Fibroblast of lung (primary cell): ENCODE data around the gene MICU1. TPM values are rescaled to one million over a fixed set of nuclear protein-coding genes. Genes with fewer than 3 reads are reported as not detected.

Experiments used
- DNase-seq, 2 donors: peaks; one replicate each; pipeline versions ENCODE4 v3.0.0 to v3.0.0-alpha.2; 2010; ENCODE audit warnings: low read depth in 2 of 2
- H2AFZ ChIP-seq: 2 replicates; pipeline ENCODE4 v1.5.1; 2012; ENCODE audit warnings: low read length, control low read depth, inconsistent platforms
- H3K27ac ChIP-seq: 2 replicates; pipeline ENCODE4 v1.5.1; 2011; ENCODE audit warnings: low read length, control low read depth; ENCODE audit not compliant: insufficient read depth
- H3K27me3 ChIP-seq: 2 replicates; pipeline ENCODE4 v1.5.1; 2011; ENCODE audit warnings: mild to moderate bottlenecking, low read length; ENCODE audit not compliant: control insufficient read depth, insufficient read depth
- H3K36me3 ChIP-seq: 2 replicates; pipeline ENCODE4 v1.5.1; 2011; ENCODE audit warnings: low read length; ENCODE audit not compliant: control insufficient read depth, insufficient read depth
- H3K4me1 ChIP-seq: 2 replicates; pipeline ENCODE4 v1.5.1; 2011; ENCODE audit warnings: low read length; ENCODE audit not compliant: control insufficient read depth, insufficient read depth; ENCODE audit errors: extremely low read depth
- H3K4me2 ChIP-seq: 2 replicates; pipeline ENCODE4 v1.5.1; 2011; ENCODE audit warnings: low read length, control low read depth; ENCODE audit not compliant: insufficient read depth; ENCODE audit errors: extremely low read depth
- H3K4me3 ChIP-seq, 4 experiments: fragments of 200-600 bp in 1 of 4; sonication (generic) in 1 of 4; replicated peaks in 1 of 4; 2 replicates each; pipeline ENCODE4 v1.5.1; 2011 to 2016; ENCODE audit warnings: low read length in 4 of 4, low read depth in 3 of 4, mild to moderate bottlenecking in 3 of 4, control low read depth in 2 of 4, inconsistent platforms in 1 of 4, mixed read lengths in 1 of 4; ENCODE audit not compliant: insufficient read depth in 1 of 4; ENCODE audit errors: control extremely low read depth in 1 of 4
- H3K79me2 ChIP-seq: 2 replicates; pipeline ENCODE4 v1.5.1; 2012; ENCODE audit warnings: mild to moderate bottlenecking, low read length, inconsistent platforms; ENCODE audit not compliant: control insufficient read depth, insufficient read depth
- H3K9ac ChIP-seq: 2 replicates; pipeline ENCODE4 v1.5.1; 2011; ENCODE audit warnings: mild to moderate bottlenecking, low read length, control low read depth; ENCODE audit not compliant: insufficient read depth
- H3K9me3 ChIP-seq: 2 replicates; pipeline ENCODE4 v1.5.1; 2012; ENCODE audit warnings: low read depth, low read length; ENCODE audit not compliant: control insufficient read depth, insufficient read depth
- H4K20me1 ChIP-seq: 2 replicates; pipeline ENCODE4 v1.5.1; 2011; ENCODE audit warnings: low read length; ENCODE audit not compliant: control insufficient read depth, insufficient read depth; ENCODE audit errors: extremely low read depth
- EZH2 ChIP-seq: IDR thresholded peaks from 2 replicates; pipeline ENCODE4 v1.5.1; 2012; ENCODE audit warnings: low read length, control low read depth, mild to moderate bottlenecking; ENCODE audit errors: missing control alignments
- polyA plus RNA-seq, 2 donors: library from polyadenylated mRNA; depleted of rRNA in 1 of 2; stranded (reverse) in 1 of 2; unstranded in 1 of 2; fragments of >200 nt; gene quantifications; 2 replicates each; pipeline ENCODE4 v1.2.1, GENCODE V29; 2011 to 2012; ENCODE audit warnings: missing spikeins in 1 of 2
- total RNA-seq: library from RNA; depleted of rRNA; stranded (reverse); fragments of >200 nt; gene quantifications from 2 replicates; pipeline ENCODE4 v1.2.1, GENCODE V29; 2014
- TF ChIP-seq, protein P1 (sequence below), 2 donors: IDR thresholded peaks in 1 of 2; conservative IDR thresholded peaks in 1 of 2; 1 replicate in 1 of 2; 2 replicates in 1 of 2; pipeline ENCODE4 v1.5.1; 2011 to 2012; ENCODE audit warnings: low read length in 2 of 2, control low read depth in 1 of 2, inconsistent platforms in 1 of 2, low read depth in 1 of 2, mild to moderate bottlenecking in 1 of 2

The MICU1 gene
- total and polyA plus RNA-seq, 2 donors (not counting 1 experiment from before 2014, with no cell fraction given), result 83.2 to 83.3 TPM

DNA sequence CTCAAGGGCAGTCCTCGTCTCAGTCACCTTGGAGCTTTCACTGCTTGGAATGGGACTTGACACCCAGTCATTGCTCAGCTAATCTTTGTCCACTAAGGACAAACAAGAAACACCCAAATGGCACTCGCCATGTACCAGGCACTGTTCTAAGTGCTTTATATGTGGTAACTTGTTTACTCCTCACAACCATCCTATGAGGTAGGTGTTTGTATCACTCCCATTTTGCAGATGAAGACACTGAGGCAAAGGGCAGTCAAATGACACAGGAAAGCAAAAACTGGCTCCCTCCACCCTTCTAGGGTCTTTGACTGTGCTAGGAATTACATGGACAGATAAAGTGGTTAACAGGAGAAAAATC lies 295.8 kb downstream of the MICU1 start:
- no peak for DNase-seq
- no peaks in the 10 kb centered on the region for H3K9me3 ChIP-seq

DNA sequence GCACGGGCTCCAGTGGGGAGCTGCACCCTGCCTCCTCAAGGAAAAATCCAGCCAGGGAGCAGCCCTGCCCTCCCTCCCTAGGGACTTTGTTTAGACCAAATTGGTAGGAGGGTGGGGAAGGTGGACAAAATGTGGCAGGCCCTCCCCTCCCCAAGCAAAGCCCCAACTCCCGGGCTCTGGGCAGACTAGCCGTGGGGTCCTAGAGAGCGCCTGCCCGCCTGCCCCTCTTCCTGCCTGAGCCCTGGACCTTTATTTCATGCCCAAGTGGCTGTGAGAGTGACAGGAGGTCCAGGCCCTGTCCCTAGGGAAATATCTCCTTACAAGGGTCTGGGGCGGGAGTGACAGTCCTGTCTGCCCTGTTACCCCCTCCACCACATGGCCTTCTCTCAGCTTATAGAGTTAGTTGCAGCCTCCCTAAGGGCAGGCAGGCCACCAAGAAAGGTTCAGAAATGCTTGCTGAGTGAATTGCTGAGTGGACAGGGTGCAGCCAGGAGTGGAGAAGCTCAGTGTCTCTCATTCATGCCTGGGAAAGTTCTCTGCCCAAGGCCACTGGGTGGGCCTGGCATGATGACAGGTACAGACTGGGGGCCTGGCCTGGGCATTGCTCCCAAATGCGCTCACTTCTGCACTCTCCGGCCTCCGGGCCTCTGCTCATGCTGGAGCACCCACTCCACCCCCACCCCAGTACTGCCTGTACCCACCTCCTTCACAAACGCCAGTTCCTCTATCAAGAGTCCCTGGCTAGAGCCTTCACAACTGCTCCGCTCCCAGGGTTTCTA lies 296.4 kb downstream of the MICU1 start:
- H3K4me3 ChIP-seq, result no peak overlapping the region
- no peak for DNase-seq
- H3K9ac ChIP-seq, result no peak overlapping the region
- H3K9me3 ChIP-seq, result no peaks in the 10 kb centered on the region
- H3K36me3 ChIP-seq, result peaks cover 7% of the 10 kb centered on the region
- peaks cover 27% of the 10 kb centered on the region for H3K4me1 ChIP-seq
- no peaks in the 10 kb centered on the region for H3K79me2 ChIP-seq
- H4K20me1 ChIP-seq, result no peaks in the 10 kb centered on the region
- TF ChIP-seq, protein P1, sequence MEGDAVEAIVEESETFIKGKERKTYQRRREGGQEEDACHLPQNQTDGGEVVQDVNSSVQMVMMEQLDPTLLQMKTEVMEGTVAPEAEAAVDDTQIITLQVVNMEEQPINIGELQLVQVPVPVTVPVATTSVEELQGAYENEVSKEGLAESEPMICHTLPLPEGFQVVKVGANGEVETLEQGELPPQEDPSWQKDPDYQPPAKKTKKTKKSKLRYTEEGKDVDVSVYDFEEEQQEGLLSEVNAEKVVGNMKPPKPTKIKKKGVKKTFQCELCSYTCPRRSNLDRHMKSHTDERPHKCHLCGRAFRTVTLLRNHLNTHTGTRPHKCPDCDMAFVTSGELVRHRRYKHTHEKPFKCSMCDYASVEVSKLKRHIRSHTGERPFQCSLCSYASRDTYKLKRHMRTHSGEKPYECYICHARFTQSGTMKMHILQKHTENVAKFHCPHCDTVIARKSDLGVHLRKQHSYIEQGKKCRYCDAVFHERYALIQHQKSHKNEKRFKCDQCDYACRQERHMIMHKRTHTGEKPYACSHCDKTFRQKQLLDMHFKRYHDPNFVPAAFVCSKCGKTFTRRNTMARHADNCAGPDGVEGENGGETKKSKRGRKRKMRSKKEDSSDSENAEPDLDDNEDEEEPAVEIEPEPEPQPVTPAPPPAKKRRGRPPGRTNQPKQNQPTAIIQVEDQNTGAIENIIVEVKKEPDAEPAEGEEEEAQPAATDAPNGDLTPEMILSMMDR (conservative IDR thresholded peaks at IDR 0.05 in 1 of 2, IDR thresholded peaks at IDR 0.05 in 1 of 2; ENCODE audit: low read depth in 1 of 2, low read length in 2 of 2), result no peak
- TF ChIP-seq EZH2, result no peak
- H3K27ac ChIP-seq, result no peak overlapping the region
- no peak overlapping the region for H3K4me2 ChIP-seq
- H3K27me3 ChIP-seq, result no peaks in the 10 kb centered on the region
- H2AFZ ChIP-seq, result no peak overlapping the region

More for the DNA sequence above, 295.8 kb downstream of the MICU1 start:
- H2AFZ ChIP-seq, result no peak overlapping the region
- no peak overlapping the region for H3K9ac ChIP-seq
- no peaks in the 10 kb centered on the region for H4K20me1 ChIP-seq
- H3K4me1 ChIP-seq, result peaks cover 26% of the 10 kb centered on the region
- TF ChIP-seq, protein P1 (conservative IDR thresholded peaks at IDR 0.05 in 1 of 2, IDR thresholded peaks at IDR 0.05 in 1 of 2; ENCODE audit: low read depth in 1 of 2, low read length in 2 of 2), result no peak
- TF ChIP-seq EZH2, result no peak
- H3K4me3 ChIP-seq, result no peak overlapping the region
- no peaks in the 10 kb centered on the region for H3K27me3 ChIP-seq
- peaks cover 8% of the 10 kb centered on the region for H3K36me3 ChIP-seq
- no peak overlapping the region for H3K27ac ChIP-seq
- no peak overlapping the region for H3K4me2 ChIP-seq
- no peaks in the 10 kb centered on the region for H3K79me2 ChIP-seq

DNA sequence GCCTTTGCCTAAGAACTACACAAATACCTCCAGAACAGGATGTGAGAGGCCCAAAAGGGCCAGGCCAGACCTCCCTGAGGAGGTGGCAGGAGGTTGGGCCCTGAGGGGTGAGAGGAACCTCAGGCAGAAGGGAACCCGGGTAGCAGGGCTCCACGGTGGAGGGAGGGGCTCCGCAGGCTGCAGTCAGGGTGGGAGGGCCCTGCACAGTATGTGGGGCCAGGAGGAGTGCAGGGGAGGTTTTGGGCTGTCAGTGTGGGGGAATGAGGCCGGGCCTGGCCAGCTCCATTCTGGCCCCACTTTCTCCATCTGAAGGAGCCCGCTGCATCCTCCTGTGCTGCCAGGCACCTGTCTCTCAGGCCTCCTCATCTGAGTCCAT lies 297.1 kb downstream of the MICU1 start:
- Histone ChIP-seq H3K9me3 (no peaks in the 10 kb centered on the region), H3K27ac (no peak overlapping the region), H3K9ac (no peak overlapping the region), H3K27me3 (no peaks in the 10 kb centered on the region), H3K4me1 (peaks cover 24% of the 10 kb centered on the region), H3K79me2 (no peaks in the 10 kb centered on the region), H3K4me3 (no peak overlapping the region), H4K20me1 (no peaks in the 10 kb centered on the region), H3K36me3 (peaks cover 6% of the 10 kb centered on the region), H2AFZ (no peak overlapping the region), H3K4me2 (no peak overlapping the region)
- TF ChIP-seq EZH2, result no peak
- TF ChIP-seq, protein P1 (conservative IDR thresholded peaks at IDR 0.05 in 1 of 2, IDR thresholded peaks at IDR 0.05 in 1 of 2; ENCODE audit: low read depth in 1 of 2, low read length in 2 of 2), result no peak
- DNase-seq, result no peak
